Stimulated activated CD8-positive, alpha-beta memory T cell treated with anti-CD3 and anti-CD28 coated beads, Interleukin-15, amount 100 ng/mL, for 48 hours (primary cell): ENCODE measurements around the gene CALU.

Experiments used
- DNase-seq, 2 donors: peaks; one replicate each; pipeline ENCODE4 v3.0.0-alpha.2; 2020; ENCODE audit warnings: low read depth in 2 of 2

CALU gene

GRCh38 chr7:128724743-128725142 is 14.4 kb upstream of the CALU start:
- DNase-seq = no peak

GRCh38 chr7:128725531-128725930 is 13.6 kb upstream of the CALU start:
- no peak for DNase-seq

DNA sequence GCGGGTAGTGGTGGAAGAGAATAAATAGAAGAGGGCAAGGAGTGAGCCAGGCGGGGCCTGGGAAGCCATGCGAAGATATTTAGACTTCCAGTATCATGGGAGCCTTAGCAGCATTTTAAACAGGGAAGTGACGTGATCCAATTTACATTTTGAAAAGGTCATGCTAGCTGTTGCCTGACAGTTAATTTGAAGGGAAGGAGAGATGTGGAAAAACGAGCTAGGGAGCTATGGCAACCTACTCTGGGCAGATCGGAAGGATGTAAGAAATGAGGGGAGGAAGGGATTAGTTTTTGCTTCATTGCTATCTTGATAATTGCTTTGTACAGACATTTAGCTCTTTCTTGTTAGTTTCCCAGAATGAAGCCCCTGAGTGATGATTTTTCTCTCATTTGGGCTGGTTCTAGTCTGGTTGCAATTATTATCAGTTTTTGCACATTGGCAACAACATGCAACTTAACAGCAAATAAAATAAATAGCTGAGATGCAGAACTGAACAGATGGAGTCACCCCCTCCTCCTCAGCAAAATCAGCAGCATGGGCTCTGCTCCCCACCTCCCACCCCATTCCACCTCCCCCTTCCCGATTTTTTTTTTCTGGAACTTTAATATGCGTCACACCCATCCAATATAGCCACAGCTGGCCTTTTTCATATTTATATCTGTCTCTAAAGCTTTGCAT is 13.0 kb upstream of the CALU start:
- no peak for DNase-seq

DNA sequence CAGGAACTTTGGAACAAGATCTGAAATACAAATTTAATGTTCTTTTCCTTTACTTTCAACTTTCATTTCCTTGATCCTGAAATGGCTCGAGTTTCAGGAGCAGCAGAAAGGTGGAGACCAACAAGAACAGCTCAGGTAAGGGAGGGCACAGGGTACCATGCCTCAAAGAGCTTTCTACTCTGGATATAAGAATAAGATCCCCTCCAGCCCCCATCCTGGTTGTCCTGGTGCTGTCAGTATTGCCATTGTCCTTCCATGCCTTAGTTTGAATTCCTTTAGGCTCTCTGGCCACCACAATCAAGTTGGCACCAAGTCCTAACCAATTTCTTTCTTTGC is 12.5 kb upstream of the CALU start:
- DNase-seq = no peak

DNA sequence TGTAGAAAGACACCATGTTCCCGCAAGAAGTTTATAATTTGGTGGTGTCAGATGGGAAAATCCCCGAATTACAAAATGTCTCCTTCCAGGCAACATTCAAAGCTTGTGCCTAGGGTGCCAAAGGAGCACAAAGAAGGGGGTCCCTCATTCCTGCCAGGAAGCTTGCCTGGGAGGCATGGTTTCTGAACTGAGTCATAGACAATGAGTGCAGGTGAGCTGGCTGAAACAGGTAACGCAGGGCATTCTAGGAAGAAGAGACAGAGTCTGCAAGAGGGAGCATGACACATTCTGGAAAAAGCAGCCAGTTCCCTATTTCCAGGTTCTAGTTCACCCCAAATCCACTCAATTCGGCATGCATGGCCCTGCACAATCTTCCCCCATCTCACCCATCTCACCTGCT is 11.9 kb upstream of the CALU start:
- DNase-seq = no peak

DNA sequence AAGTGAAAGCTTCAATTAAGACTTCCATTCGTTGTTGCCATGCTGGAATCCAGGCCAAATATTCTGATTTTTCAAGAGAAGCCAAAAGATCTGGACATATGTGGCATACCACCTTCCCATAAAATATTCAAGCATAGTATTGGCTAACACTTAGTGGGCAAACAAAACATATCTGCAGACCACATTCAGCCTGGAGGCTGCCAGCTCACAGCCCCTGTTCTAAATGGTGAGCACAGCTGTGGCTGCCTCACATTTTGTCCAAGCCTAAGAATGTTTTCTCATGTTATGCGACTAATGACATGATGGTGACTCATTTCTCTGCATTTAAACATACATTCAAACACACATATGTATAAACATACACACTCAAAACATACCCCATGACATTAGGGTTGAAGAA is 10.6 kb upstream of the CALU start:
- no peak for DNase-seq

DNA sequence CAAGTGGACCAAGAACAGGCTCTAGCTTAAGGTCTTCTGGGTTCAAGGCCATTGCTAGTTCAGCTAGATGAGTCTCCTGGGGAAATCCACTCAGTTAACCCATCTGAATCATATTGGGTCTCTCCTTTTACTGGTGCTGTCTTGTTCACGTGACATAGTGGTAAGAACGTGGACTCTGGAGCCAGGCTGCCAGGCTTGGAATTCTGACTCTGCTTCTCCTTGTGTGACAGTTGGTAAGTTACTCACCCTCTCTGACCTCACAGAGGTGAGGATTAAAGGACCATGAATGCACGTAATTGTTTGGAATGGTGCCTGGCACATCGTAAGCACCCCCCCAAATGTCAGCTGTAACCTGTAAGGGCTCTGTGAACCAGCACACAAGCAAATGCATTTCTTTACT is 9.7 kb upstream of the CALU start:
- no peak for DNase-seq

- no peak for DNase-seq
These were observed 8.0 kb upstream of the CALU start for GRCh38 chr7:128731184-128731583.

GRCh38 chr7:128732521-128733277 is 6.5 kb upstream of the CALU start:
- no peak for DNase-seq

DNA sequence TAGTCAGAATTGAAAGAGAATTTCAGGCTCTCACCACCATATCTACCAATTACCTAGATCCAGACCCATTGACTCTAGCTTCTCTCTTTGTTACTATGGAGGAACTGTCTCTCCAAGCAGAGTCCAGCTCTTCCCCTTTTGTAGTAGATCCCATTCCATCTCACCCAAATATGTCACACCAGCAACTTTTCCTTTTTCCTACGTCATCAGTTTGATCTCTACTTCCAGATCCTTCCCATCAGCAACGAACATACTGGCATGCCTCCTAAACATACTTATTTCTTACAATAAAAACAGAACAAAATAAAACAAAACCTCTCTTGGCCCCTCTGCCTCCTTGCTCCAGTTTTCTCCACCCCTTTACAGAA is 5.9 kb upstream of the CALU start:
- DNase-seq = no peak

DNA sequence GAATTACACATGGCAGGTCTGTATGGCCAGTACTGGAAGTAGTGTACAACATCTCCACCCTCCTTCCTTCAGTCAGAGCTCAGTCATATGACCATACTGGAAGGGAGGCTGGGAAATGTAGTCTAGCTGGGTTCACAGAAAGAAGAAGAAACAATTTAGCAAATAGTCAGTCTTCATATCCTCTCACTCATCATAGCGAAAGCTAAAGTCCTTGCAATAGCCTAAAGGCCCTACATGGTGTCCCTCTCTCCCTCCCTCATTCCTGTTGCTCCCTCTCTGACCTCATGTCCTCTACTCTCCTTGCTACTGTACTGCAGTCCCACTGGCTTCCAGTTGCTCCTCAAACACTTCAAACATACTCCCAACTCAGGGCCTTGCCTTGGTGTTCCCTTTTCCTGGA is 4.3 kb upstream of the CALU start:
- DNase-seq = no peak

GRCh38 chr7:128735436-128735835 is 3.7 kb upstream of the CALU start:
- no peak for DNase-seq

DNA sequence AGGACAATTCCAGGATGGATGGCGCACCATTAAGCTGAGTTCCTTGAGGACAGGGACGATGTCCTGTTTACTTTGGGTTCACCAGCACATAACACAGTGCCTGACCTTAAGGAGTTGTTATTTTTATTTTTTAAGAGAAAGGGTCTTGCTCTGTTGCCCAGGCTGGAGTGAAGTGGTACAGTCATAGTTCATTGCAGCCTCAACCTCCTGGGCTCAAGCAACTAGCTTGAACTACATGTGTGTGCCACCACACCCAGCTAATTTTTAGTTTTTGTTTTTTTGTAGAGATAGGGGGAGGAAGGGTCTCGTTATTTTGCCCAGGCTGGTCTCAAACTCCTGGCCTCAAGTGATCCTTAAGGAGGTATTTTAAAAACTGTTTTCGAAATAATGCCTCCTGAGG is 1.7 kb upstream of the CALU start:
- no peak for DNase-seq

DNA sequence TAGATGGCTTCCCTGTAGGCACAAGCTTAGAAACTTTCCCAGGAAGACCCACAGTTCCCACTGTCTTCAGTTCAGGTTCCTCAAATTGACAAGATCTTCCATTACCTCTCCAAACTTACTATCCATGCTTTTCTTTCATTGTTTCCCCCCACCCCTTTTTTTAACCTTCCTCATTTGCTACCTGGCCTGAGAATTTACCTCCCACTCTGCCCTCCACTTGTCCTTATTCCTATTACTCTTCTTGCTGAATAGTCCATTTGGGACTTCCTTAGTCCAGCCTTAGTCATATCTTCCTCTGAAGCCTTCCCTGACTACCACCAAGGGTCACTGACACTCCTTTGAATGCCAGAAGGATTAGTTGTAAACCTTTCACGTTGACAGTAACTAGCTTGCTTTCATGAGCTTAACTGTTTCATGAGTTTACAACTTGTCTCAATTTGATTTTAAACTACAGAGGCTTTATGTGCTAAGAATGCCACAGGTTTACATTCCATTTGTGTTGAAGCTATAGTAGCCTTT is 1.2 kb upstream of the CALU start:
- DNase-seq = no peak

DNA sequence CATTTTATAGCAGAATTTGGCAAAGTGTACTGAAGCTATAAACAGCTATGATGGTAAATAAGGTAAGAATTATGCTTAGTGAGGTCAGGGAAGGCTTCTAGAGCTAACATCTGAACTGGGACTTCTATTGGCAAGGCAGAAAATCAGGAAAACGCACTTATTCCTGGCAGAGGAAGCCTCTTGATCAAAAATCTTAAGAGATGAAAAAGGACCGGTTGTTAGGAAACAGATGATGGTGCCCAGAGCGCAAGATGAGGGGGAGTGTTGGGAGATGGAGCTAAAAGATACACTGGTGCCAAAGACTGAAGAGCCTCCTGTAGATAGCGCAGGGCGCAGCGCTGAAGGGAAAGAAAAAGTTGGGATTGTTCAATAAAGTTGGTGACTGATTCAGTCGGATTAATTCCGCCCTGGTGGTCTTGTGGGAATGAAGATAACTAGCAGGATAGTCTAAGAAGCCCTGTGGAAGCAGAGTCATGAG is 550 bp upstream of the CALU start:
- DNase-seq = no peak

DNA sequence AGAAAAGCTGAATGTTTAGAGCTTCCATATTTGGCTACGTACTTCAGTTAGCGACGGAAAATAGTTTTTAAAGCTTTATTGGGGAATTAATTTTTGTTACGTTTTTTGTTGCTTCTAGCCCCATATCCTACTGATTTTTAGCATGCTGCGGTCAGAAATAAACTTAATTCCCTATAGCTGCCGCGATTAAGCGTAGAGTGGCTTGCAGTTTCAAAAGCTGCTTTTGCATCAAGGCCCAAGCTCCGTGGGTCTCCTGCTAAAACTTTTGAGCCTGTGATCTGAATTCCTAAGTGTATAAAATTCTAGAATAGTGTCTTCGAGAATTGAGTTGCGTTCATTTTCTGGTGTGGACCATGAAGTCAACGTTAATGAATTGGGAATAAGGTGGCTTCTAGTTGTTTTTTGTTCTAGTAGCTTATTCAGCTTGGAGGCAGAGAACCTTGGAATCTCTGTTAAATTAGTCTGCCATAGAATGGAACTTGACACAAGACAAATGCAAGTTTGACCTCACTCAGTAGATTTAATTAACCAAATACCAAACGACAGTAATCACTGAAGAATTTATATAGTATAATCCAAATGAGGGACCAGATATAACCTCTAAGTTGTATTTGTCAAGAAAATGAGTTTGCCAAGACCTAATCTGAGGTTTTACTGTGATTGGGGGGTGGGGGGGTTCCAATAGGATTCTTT is 977 bp downstream of the CALU start:
- no peak for DNase-seq

DNA sequence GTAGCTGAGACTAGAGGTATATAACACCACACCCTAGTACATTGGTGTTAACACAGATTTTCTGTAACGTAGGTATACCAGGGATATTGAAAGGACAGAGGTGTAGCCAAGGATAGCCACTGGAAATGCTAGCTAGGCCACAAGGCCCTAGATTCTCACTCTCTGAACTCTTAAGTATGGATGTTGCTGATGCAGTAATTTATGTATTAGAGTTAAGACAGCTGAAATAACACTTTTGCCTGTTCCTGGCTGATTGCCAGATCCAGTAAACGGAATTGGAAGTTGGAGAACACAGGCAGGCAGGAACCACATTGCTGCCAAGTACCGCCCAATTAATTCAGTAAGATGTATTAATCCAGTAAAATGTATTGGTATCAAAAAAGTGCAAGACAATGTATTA is 1.8 kb downstream of the CALU start:
- no peak for DNase-seq

DNA sequence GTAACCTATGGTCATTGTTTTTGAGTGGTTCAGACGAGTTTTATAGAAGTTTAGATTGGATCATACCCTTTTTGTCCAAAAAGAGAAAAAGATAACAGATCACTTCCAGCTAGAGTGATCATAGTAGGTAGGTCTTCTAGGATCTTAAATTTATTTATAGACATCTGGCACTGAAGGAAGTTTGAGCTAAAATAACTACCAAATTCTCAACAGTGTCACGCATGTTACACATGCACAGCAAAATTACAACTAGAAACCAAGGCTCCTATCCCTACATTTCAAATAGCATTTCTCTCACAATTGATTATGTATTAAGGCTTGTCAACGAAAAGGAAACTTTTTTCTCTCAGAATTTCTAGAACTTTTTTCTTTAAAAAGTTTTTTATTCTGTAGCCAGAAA is 2.3 kb downstream of the CALU start:
- no peak for DNase-seq

- DNase-seq = no peak
These were observed 3.0 kb downstream of the CALU start for GRCh38 chr7:128742206-128742605.

DNA sequence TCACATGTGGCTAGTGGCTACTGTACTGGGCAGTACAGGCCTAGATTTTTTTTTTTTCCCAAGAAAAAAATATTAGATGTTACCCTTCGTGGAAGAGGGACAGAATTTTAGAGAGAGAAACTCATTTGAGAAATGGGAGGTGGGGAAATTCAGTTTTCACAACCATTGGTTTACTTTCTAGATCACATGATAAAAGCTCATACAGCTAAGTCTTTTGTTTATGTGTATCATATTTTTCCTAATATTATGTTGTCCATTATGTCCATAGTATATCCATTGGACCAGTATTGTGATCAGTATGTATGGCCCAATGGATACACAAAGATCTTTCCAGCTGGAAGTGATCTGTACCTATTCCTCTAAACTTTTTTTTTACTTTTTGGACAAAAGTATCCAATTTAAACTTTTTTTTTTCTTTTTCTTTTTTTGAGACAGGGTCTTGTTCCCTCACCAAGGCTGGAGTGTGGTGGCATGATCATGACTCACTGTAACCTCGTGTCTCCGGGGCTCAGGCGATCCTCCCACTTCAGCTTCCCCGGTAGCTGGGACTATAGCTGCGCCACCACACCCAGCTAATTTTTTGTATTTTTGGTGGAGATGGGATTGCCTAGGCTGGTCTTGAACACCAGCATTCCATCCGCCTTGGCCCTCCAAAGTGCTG is 4.1 kb downstream of the CALU start:
- no peak for DNase-seq

DNA sequence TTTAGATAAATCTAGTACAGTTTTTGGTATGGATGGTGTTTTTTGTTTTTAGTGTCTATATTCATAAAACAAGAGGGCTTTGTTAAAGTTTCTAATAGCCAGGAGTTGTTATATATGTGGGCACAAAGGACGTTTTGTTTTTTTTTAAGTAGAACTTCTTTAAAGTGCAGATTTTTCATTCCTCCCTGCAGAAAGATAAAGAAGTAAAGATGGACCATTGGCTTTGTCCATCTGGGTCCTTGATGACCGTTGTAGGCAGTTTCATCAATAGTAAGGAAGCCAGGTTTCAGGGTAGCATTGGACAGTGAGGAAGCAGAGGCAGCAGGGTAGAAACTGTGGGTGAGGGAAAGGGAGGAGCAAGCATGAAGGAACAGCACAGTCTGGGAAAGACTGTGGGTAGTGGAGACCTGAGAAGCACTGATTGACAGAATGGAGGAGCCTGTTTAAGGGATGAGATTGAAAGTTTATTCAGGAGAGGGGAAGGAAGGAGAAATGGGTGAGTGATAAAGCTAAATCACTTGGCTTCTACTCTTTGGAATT is 5.3 kb downstream of the CALU start:
- DNase-seq = no peak

GRCh38 chr7:128745706-128746105 is 6.5 kb downstream of the CALU start:
- DNase-seq = no peak
